ENCODE results near the gene FRAT2. TPM values are rescaled to one million over a fixed set of nuclear protein-coding genes. Genes with fewer than 3 reads are reported as not detected.

The FRAT2 gene
- total and polyA plus RNA-seq, 8 donors, result 4.3 to 15.0 (median 9.8) TPM

DNA sequence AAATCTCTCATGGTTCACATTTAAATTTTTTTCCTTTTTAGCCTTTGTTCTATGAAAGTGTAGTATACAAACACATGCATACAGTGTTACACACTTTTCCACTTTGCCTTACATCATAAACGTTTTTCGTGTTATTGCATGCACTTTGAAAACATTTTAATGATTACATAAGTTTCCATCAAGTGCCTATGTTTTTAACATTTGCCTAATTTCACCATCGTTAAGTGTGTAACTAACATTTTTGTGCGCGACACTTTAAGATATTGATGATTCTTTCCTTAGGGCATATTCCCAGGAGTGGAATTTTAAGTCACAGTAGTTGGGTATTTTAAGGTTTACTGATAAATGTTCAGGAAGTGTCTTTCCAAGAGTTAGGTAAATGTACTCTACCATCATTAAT is 1.5 kb upstream of the FRAT2 start:
- no peak for DNase-seq
- Histone ChIP-seq H3K4me3 (no peak overlapping the region), H3K9me3 (no peaks in the 10 kb centered on the region), H3K27ac (peak overlapping the region in 1 of 4 donors; percentile 69), H3K36me3 (no peaks in the 10 kb centered on the region), H3K27me3 (no peaks in the 10 kb centered on the region), H3K4me1 (peaks cover 11 to 27% (median 18%) of the 10 kb centered on the region in 3 donors)
- intact Hi-C loops (cut with DNase I), result loop anchor here in 1 of 3 donors (10.0 kb wide), 1 partner anchor 51 kb away; no protein-coding TSS in a partner anchor
- 36 to 47% methylated on average over 5 of the region's 5 CpGs for WGBS, 2 donors
- FAIRE-seq, result no peak
- TF ChIP-seq, protein P1, sequence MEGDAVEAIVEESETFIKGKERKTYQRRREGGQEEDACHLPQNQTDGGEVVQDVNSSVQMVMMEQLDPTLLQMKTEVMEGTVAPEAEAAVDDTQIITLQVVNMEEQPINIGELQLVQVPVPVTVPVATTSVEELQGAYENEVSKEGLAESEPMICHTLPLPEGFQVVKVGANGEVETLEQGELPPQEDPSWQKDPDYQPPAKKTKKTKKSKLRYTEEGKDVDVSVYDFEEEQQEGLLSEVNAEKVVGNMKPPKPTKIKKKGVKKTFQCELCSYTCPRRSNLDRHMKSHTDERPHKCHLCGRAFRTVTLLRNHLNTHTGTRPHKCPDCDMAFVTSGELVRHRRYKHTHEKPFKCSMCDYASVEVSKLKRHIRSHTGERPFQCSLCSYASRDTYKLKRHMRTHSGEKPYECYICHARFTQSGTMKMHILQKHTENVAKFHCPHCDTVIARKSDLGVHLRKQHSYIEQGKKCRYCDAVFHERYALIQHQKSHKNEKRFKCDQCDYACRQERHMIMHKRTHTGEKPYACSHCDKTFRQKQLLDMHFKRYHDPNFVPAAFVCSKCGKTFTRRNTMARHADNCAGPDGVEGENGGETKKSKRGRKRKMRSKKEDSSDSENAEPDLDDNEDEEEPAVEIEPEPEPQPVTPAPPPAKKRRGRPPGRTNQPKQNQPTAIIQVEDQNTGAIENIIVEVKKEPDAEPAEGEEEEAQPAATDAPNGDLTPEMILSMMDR (IDR thresholded peaks at IDR 0.05), result no peak
- ATAC-seq, result no peak

DNA sequence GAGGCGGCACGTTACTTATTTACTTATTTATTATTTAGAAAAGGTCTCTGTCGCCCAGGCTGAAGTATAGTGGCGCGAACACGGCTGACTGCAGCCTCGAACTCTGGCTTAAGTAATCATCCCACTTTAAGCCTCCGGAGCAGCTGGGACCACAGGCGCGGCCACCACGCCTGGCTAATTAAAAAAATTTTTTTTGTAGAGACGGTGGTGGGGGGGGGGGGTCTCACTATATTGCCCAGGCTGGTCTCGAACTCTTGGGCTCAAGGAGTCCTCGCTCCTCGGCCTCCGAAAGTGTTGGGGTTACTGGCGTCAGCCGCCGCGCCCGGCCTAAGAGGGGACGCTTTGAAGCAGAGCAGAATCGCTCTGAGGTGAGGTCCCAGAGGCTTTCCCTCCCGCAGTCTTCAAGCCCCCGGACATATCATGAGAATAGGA is 675 bp upstream of the FRAT2 start:
- Histone ChIP-seq H3K9me3 (no peaks in the 10 kb centered on the region), H3K27ac (peak overlapping the region; percentile 79 to 96 (median 90)), H3K4me1 (peaks cover 11 to 30% (median 21%) of the 10 kb centered on the region in 3 donors), H3K27me3 (no peaks in the 10 kb centered on the region), H3K4me3 (peak overlapping the region in 3 of 4 donors; percentile 73 to 83 (median 82)), H3K36me3 (no peaks in the 10 kb centered on the region)
- no peak for ATAC-seq
- 12 to 15% methylated on average over 25 of the region's 25 CpGs for WGBS, 2 donors
- DNase-seq, result peak in 5 of 6 donors; percentile 26 to 76 (median 50)
- no peak for FAIRE-seq
- intact Hi-C loops (cut with DNase I), result loop anchor here in 1 of 3 donors (10.0 kb wide), 1 partner anchor 50 kb away; no protein-coding TSS in a partner anchor
- TF ChIP-seq, protein P1 (IDR thresholded peaks at IDR 0.05), result no peak

DNA sequence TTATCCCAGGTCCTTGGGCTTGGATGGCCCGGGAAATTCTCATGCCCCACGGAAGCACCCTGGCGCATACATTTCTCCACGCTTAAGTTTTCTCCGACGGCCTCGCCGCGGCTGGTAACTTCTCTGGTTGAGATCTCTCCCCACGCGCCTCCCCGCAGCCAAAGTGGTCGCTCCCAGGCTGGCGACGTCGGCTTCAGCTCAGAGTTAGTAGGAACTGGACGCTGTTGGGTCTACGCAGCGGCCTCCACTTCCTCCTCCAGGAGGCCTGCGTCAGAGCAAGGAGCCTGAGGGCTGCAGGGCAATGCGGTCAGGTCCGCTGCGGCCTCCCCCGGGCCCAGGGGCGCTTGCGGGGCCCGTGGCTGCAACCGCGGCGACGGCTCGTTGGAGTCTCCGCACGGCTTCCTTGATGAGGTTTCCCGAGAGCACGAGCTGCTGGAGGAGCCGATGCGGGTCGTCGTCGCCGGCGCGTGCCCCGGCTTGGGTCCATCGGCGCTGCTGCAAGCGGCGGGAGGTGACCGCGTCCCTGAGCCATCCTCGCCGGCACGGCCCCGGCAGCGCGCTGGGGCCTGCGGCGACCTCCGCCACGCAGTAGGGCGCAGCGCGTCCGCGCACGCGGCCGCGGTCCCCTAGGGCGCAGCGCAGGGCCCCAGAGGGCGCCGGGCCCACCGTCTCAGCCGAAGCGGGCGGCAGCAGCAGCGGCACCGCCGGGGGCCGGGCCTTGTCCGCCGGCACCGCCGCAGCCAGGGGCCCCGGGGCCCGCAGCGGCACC is 744 bp downstream of the FRAT2 start:
- WGBS, 2 donors, result 0% methylated on average over 50 to 89 of the region's 89 CpGs
- H3K27me3 ChIP-seq, result no peaks in the 10 kb centered on the region
- no peaks in the 10 kb centered on the region for H3K9me3 ChIP-seq
- intact Hi-C loops (cut with DNase I), result loop anchor here in 1 of 3 donors (10.0 kb wide), 1 partner anchor 49 kb away; no protein-coding TSS in a partner anchor
- peak overlapping the region; percentile 73 to 92 (median 82) for H3K4me3 ChIP-seq
- peak overlapping the region; percentile 79 to 96 (median 90) for H3K27ac ChIP-seq
- no peaks in the 10 kb centered on the region for H3K36me3 ChIP-seq
- H3K4me1 ChIP-seq, result peaks cover 19 to 44% (median 33%) of the 10 kb centered on the region in 3 donors
- TF ChIP-seq, protein P1 (IDR thresholded peaks at IDR 0.05), result no peak
- ATAC-seq (peak; percentile 9 to 39 (median 26)), FAIRE-seq (no peak), DNase-seq (peak; percentile 50 to 77 (median 62))

DNA sequence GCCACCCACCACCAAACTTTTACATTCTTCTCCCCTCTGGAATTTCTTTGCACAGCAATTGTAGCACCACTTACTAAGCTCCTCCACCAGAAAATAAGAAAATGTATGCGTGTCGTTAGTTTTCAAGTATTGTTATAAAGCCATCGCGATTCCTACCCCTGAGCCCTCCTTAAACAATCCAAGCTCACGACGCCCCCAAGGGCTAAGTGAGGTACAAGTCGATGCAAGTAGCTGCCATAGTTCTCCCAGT is 1.3 kb downstream of the FRAT2 start:
- Histone ChIP-seq H3K9me3 (no peaks in the 10 kb centered on the region), H3K4me3 (peak overlapping the region; percentile 73 to 92 (median 82)), H3K4me1 (peaks cover 24 to 49% (median 38%) of the 10 kb centered on the region in 3 donors), H3K27me3 (no peaks in the 10 kb centered on the region), H3K36me3 (no peaks in the 10 kb centered on the region), H3K27ac (peak overlapping the region; percentile 79 to 96 (median 90))
- peak in 1 of 4 donors; percentile 1 for ATAC-seq
- DNase-seq, result no peak
- WGBS, 2 donors, result 1 to 2% methylated on average over 7 of the region's 7 CpGs
- TF ChIP-seq, protein P1 (IDR thresholded peaks at IDR 0.05), result no peak
- FAIRE-seq, result no peak
- intact Hi-C loops (cut with DNase I), result loop anchor here in 1 of 3 donors (10.0 kb wide), 1 partner anchor 48 kb away; no protein-coding TSS in a partner anchor
